IMR-90 (cell line): ENCODE data around the gene NFILZ. TPM values are rescaled to one million over a fixed set of nuclear protein-coding genes. Genes with fewer than 3 reads are reported as not detected.

Experiments used
- ATAC-seq: fragments of 200-7000 bp; cut with Tn5 transposase; 2 replicates; pipeline ENCODE4 v1.9.1; 2020; ENCODE audit warnings: low read depth, mild to moderate bottlenecking, moderate library complexity
- BruUV-seq: library from RNA; stranded (reverse); fragments of 400-500 nt; replicated peaks from 2 replicates; lab custom pipeline; 2021; lab: Mats Ljungman, UMichigan
- CTCF ChIA-PET: fragments of 300-600 bp; formaldehyde crosslinking; extraction: SDS; loops from one replicate; lab custom pipeline; 2021; ENCODE audit warnings: antibody characterized with exemption; lab: Yijun Ruan, JAX
- POLR2A ChIA-PET: fragments of 300-600 bp; sonication (Branson Sonifier 250); formaldehyde crosslinking; loops from one replicate; lab custom pipeline; 2022; ENCODE audit warnings: antibody characterized with exemption; ENCODE audit not compliant: unreplicated experiment; lab: Charles Lee
- DNase-seq: peaks from one replicate; pipeline ENCODE4 v3.0.0; 2013
- H2AFZ ChIP-seq: replicated peaks from 2 replicates; pipeline ENCODE3; 2013; ENCODE audit warnings: low read length, mild to moderate bottlenecking; ENCODE audit not compliant: poor library complexity
- H2AK5ac ChIP-seq: 2 replicates; pipeline ENCODE4 v1.6.1; 2013; ENCODE audit warnings: low read depth, low read length, inconsistent platforms
- H2AK9ac ChIP-seq: replicated peaks from 2 replicates; pipeline ENCODE3; 2013; ENCODE audit warnings: mild to moderate bottlenecking, low read depth, low read length, moderate library complexity; ENCODE audit not compliant: poor library complexity
- H2BK120ac ChIP-seq: 2 replicates; pipeline ENCODE4 v1.6.1; 2013; ENCODE audit warnings: low read depth, low read length, inconsistent platforms
- H2BK15ac ChIP-seq: 3 replicates; pipeline ENCODE4 v1.6.1; 2013; ENCODE audit warnings: low read depth, low read length, inconsistent platforms
- H2BK20ac ChIP-seq: 2 replicates; pipeline ENCODE4 v1.6.1; 2013; ENCODE audit warnings: low read depth, mild to moderate bottlenecking, inconsistent platforms, low read length, moderate library complexity
- H2BK5ac ChIP-seq: 2 replicates; pipeline ENCODE4 v1.6.1; 2013; ENCODE audit warnings: mild to moderate bottlenecking, low read depth, low read length, inconsistent platforms; ENCODE audit not compliant: poor library complexity, severe bottlenecking
- H3K14ac ChIP-seq: replicated peaks from 2 replicates; pipeline ENCODE4 v1.6.1; 2013; ENCODE audit warnings: low read depth, low read length, inconsistent platforms
- H3K18ac ChIP-seq: 2 replicates; pipeline ENCODE4 v1.6.1; 2013; ENCODE audit warnings: low read depth, low read length, control low read depth
- H3K23ac ChIP-seq: 2 replicates; pipeline ENCODE4 v1.6.1; 2013; ENCODE audit warnings: low read depth, low read length, inconsistent platforms
- H3K27ac ChIP-seq: 2 replicates; pipeline ENCODE4 v1.5.1; 2013; ENCODE audit warnings: mild to moderate bottlenecking, control low read depth, low read length; ENCODE audit not compliant: insufficient read depth
- H3K27me3 ChIP-seq: 2 replicates; pipeline ENCODE4 v1.6.1; 2013; ENCODE audit warnings: low read length; ENCODE audit not compliant: control insufficient read depth, insufficient read depth
- H3K36me3 ChIP-seq: 2 replicates; pipeline ENCODE4 v1.6.1; 2013; ENCODE audit warnings: low read length, mixed read lengths; ENCODE audit not compliant: control insufficient read depth, insufficient read depth
- H3K4ac ChIP-seq: 2 replicates; pipeline ENCODE4 v1.6.1; 2013; ENCODE audit warnings: low read depth, low read length, inconsistent platforms
- H3K4me1 ChIP-seq: 2 replicates; pipeline ENCODE4 v1.6.1; 2013; ENCODE audit warnings: low read length, mixed read lengths; ENCODE audit not compliant: control insufficient read depth, insufficient read depth
- H3K4me2 ChIP-seq: 2 replicates; pipeline ENCODE4 v1.6.1; 2013; ENCODE audit warnings: low read depth, mild to moderate bottlenecking, control low read depth, low read length, moderate library complexity
- H3K4me3 ChIP-seq: 2 replicates; pipeline ENCODE4 v1.5.1; 2013; ENCODE audit warnings: low read depth, mild to moderate bottlenecking, control low read depth, low read length, moderate library complexity; ENCODE audit not compliant: insufficient read depth
- H3K56ac ChIP-seq: 2 replicates; pipeline ENCODE4 v1.6.1; 2013; ENCODE audit warnings: low read length, inconsistent platforms; ENCODE audit not compliant: insufficient read depth; ENCODE audit errors: extremely low read depth
- H3K79me1 ChIP-seq, 2 experiments: 2 replicates each; pipeline ENCODE4 v1.6.1; 2013; ENCODE audit warnings: low read length in 2 of 2, inconsistent platforms in 1 of 2, low read depth in 1 of 2
- H3K9ac ChIP-seq: 2 replicates; pipeline ENCODE4 v1.6.1; 2013; ENCODE audit warnings: low read depth, low read length, control low read depth
- H3K9me1 ChIP-seq: 2 replicates; pipeline ENCODE4 v1.6.1; 2013; ENCODE audit warnings: low read length, inconsistent platforms; ENCODE audit not compliant: insufficient read depth
- H3K9me3 ChIP-seq: 2 replicates; pipeline ENCODE4 v1.6.1; 2013; ENCODE audit warnings: low read length; ENCODE audit not compliant: control insufficient read depth, insufficient read depth
- H4K20me1 ChIP-seq: 2 replicates; pipeline ENCODE4 v1.6.1; 2013; ENCODE audit warnings: low read length, inconsistent platforms; ENCODE audit not compliant: insufficient read depth
- H4K5ac ChIP-seq: 2 replicates; pipeline ENCODE4 v1.6.1; 2013; ENCODE audit warnings: mild to moderate bottlenecking, low read depth, low read length, control low read depth
- H4K8ac ChIP-seq, 2 experiments: 2 replicates each; pipeline ENCODE4 v1.6.1; 2013; ENCODE audit warnings: low read depth in 2 of 2, low read length in 2 of 2, control low read depth in 1 of 2, inconsistent platforms in 1 of 2
- H4K91ac ChIP-seq: 2 replicates; pipeline ENCODE4 v1.6.1; 2013; ENCODE audit warnings: low read depth, low read length, inconsistent platforms; ENCODE audit not compliant: insufficient read depth
- BHLHE40 ChIP-seq: fragments of 150-350 bp; IDR thresholded peaks from 2 replicates; pipeline ENCODE4 v1.6.1; 2016; ENCODE audit warnings: mild to moderate bottlenecking, low read depth, low read length
- CEBPB ChIP-seq: IDR thresholded peaks from 2 replicates; pipeline ENCODE4 v1.6.1; 2012; ENCODE audit warnings: low read depth, low read length, improper control_type of control experiment
- CHD1 ChIP-seq: IDR thresholded peaks from 2 replicates; pipeline ENCODE4 v1.6.1; 2012; ENCODE audit warnings: low read depth, low read length, improper control_type of control experiment
- CTCF ChIP-seq: conservative IDR thresholded peaks from 2 replicates; pipeline ENCODE4 v1.5.1; 2012; ENCODE audit warnings: mild to moderate bottlenecking, low read depth, low read length, improper control_type of control experiment
- ELK1 ChIP-seq: fragments of 150-350 bp; IDR thresholded peaks from 2 replicates; pipeline ENCODE4 v1.6.1; 2016; ENCODE audit warnings: low read depth, mild to moderate bottlenecking, low read length, moderate library complexity, borderline replicate concordance
- FOS ChIP-seq: fragments of 150-350 bp; IDR thresholded peaks from 2 replicates; pipeline ENCODE4 v1.6.1; 2016; ENCODE audit warnings: low read depth, low read length
- MAFK ChIP-seq: IDR thresholded peaks from 2 replicates; pipeline ENCODE4 v1.6.1; 2012; ENCODE audit warnings: low read depth, low read length, improper control_type of control experiment
- MAZ ChIP-seq: IDR thresholded peaks from 2 replicates; pipeline ENCODE4 v1.6.1; 2012; ENCODE audit warnings: low read depth, mild to moderate bottlenecking, low read length, improper control_type of control experiment, moderate library complexity, borderline replicate concordance
- MXI1 ChIP-seq: IDR thresholded peaks from 2 replicates; pipeline ENCODE4 v1.6.1; 2012; ENCODE audit warnings: low read depth, mild to moderate bottlenecking, low read length, moderate library complexity, borderline replicate concordance
- NFE2L2 ChIP-seq: fragments of 150-350 bp; IDR thresholded peaks from 2 replicates; pipeline ENCODE4 v1.6.1; 2016; ENCODE audit warnings: low read depth, mild to moderate bottlenecking, low read length
- POLR2A ChIP-seq: IDR thresholded peaks from 2 replicates; pipeline ENCODE4 v1.6.1; 2012; ENCODE audit warnings: mild to moderate bottlenecking, low read depth, low read length
- RAD21 ChIP-seq: IDR thresholded peaks from 2 replicates; pipeline ENCODE4 v1.6.1; 2012; ENCODE audit warnings: low read length, improper control_type of control experiment
- RCOR1 ChIP-seq: IDR thresholded peaks from 2 replicates; pipeline ENCODE4 v1.6.1; 2012; ENCODE audit warnings: mild to moderate bottlenecking, low read length, improper control_type of control experiment; ENCODE audit not compliant: insufficient replicate concordance
- RFX5 ChIP-seq: IDR thresholded peaks from 2 replicates; pipeline ENCODE4 v1.8.0; 2012; ENCODE audit warnings: low read depth, mild to moderate bottlenecking, low read length, moderate library complexity
- SMC3 ChIP-seq: fragments of 150-350 bp; IDR thresholded peaks from 2 replicates; pipeline ENCODE4 v1.6.1; 2016; ENCODE audit warnings: low read depth, mild to moderate bottlenecking, antibody characterized with exemption, low read length, moderate library complexity
- USF2 ChIP-seq: fragments of 150-350 bp; IDR thresholded peaks from 2 replicates; pipeline ENCODE4 v1.6.1; 2017; ENCODE audit warnings: mild to moderate bottlenecking, antibody characterized with exemption, low read length, low read depth
- WGBS, 2 experiments: methylation state at CpG; one replicate each; pipeline versions ENCODE4 v1.1.5 to v1.1.7; 2013; ENCODE audit warnings: missing lambda C conversion rate in 2 of 2; ENCODE audit not compliant: insufficient read length in 1 of 2; ENCODE audit errors: extremely low coverage in 2 of 2; 5-methylcytosine and 5-hydroxymethylcytosine counted together
- dilution Hi-C: fragments of 300-500 bp; cut with HindIII; formaldehyde crosslinking; loops from one replicate; pipeline ENCODE4 v1.14.3; 2018; ENCODE audit warnings: low sequenced_read_pairs; ENCODE audit not compliant: unreplicated experiment
- in situ Hi-C: fragments of 300-500 bp; cut with MboI; formaldehyde crosslinking; loops from 3 replicates; pipeline ENCODE4 v1.14.3; 2019; ENCODE audit warnings: low sequenced_read_pairs, inconsistent platforms, mixed read lengths
- intact Hi-C: fragments of 100-400 bp; cut with micrococcal nuclease; formaldehyde crosslinking; loops from 2 replicates; pipeline ENCODE4 v1.10.0; 2022
- polyA plus RNA-seq, 3 experiments: library from polyadenylated mRNA; depleted of rRNA; stranded (reverse); fragments of >200 nt; gene quantifications; 2 replicates each; pipeline ENCODE4 v1.2.3, GENCODE V29; 2012; ENCODE audit warnings: low replicate concordance in 1 of 3
- total RNA-seq: library from RNA; depleted of rRNA; stranded (reverse); fragments of >200 nt; gene quantifications from 2 replicates; pipeline ENCODE4 v1.2.3, GENCODE V29; 2012

NFILZ gene
- total and polyA plus RNA-seq, 2 of the 4 experiments (the other 2 are of a cell fraction): not detected

GRCh38 chr19:8596168-8596567 lies 34.3 kb upstream of the NFILZ start:
- Histone ChIP-seq H3K27ac (no peak overlapping the region), H3K4me1 (no peaks in the 10 kb centered on the region), H4K5ac (no peak overlapping the region), H2BK120ac (no peak overlapping the region), H3K56ac (no peak overlapping the region), H3K18ac (no peak overlapping the region), H3K4me3 (no peak overlapping the region), H3K9ac (no peak overlapping the region), H2AK5ac (no peak overlapping the region), H2BK5ac (no peak overlapping the region), H3K4ac (no peak overlapping the region), H2BK15ac (no peak overlapping the region), H3K9me3 (no peaks in the 10 kb centered on the region), H3K36me3 (peaks cover 18% of the 10 kb centered on the region; the same call in 1 of the 2 replicates), H4K8ac (no peak overlapping the region), H2AK9ac (no peak overlapping the region), H3K27me3 (no peaks in the 10 kb centered on the region), H3K79me1 (no peaks in the 10 kb centered on the region), H3K4me2 (no peak overlapping the region), H2BK20ac (no peak overlapping the region), H3K14ac (no peak overlapping the region), H3K23ac (no peak overlapping the region), H4K91ac (no peak overlapping the region), H2AFZ (no peak overlapping the region), H4K20me1 (peaks cover 6% of the 10 kb centered on the region; the same call in 1 of the 2 replicates), H3K9me1 (0 out of 2 replicates have a peak, but pooled peaks cover 5% of the 10 kb centered on the region)
- DNase-seq (no peak), ATAC-seq (no peak)
- dilution Hi-C loops: no loop called here
- no TSS peak for BruUV-seq
- ChIA-PET POLR2A (no interaction called here), CTCF (no interaction called here)
- TF ChIP-seq CHD1: no peak
- no peak for TF ChIP-seq MAFK
- TF ChIP-seq MAZ: no peak
- no peak for TF ChIP-seq RAD21
- TF ChIP-seq POLR2A: no peak
- TF ChIP-seq CEBPB: no peak
- TF ChIP-seq MXI1: no peak
- no peak for TF ChIP-seq FOS
- TF ChIP-seq RCOR1: no peak
- TF ChIP-seq ELK1: no peak
- no peak for TF ChIP-seq BHLHE40
- no peak for TF ChIP-seq CTCF
- TF ChIP-seq RFX5: no peak
- no peak for TF ChIP-seq NFE2L2
- TF ChIP-seq SMC3: no peak
- no peak for TF ChIP-seq USF2
- 85% methylated on average over 11 of the region's 23 CpGs; no CpG with 5 or more reads in 1 of the 2 experiments for WGBS, 2 experiments
- in situ Hi-C loops: no loop called here
- intact Hi-C loops: no loop called here
